Neuron (in vitro differentiated cells): ENCODE measurements around the gene SYTL1.
"Not testable (repeated sequence)": the region's sequence is repeated elsewhere in the genome, so short reads cannot be mapped to it uniquely, and the experiment has no call there.

Experiments used
- H2AFZ ChIP-seq: one replicate; pipeline ENCODE4 v1.6.1; 2013; ENCODE audit warnings: low read depth, mild to moderate bottlenecking, inconsistent platforms, low read length, moderate library complexity
- H3K27me3 ChIP-seq: one replicate; pipeline ENCODE4 v1.6.1; 2013; ENCODE audit warnings: low read length; ENCODE audit not compliant: insufficient read depth
- H3K36me3 ChIP-seq: one replicate; pipeline ENCODE4 v1.6.1; 2013; ENCODE audit warnings: low read length; ENCODE audit not compliant: insufficient read depth
- H3K4me1 ChIP-seq: one replicate; pipeline ENCODE4 v1.6.1; 2013; ENCODE audit warnings: low read length; ENCODE audit not compliant: insufficient read depth
- H3K4me3 ChIP-seq: 2 replicates; pipeline ENCODE4 v1.5.1; 2013; ENCODE audit warnings: mild to moderate bottlenecking, low read length, moderate library complexity
- H3K9me3 ChIP-seq: one replicate; pipeline ENCODE4 v1.6.1; 2013; ENCODE audit warnings: low read length

SYTL1 gene

GRCh38 chr1:27380766-27381733 lies 39.2 kb downstream of the SYTL1 start:
- Histone ChIP-seq H3K9me3 (no peaks in the 10 kb centered on the region), H3K36me3 (no peaks in the 10 kb centered on the region), H3K27me3 (peaks cover 34% of the 10 kb centered on the region), H3K4me3 (no peak overlapping the region), H3K4me1 (no peaks in the 10 kb centered on the region), H2AFZ (no peak overlapping the region)

DNA sequence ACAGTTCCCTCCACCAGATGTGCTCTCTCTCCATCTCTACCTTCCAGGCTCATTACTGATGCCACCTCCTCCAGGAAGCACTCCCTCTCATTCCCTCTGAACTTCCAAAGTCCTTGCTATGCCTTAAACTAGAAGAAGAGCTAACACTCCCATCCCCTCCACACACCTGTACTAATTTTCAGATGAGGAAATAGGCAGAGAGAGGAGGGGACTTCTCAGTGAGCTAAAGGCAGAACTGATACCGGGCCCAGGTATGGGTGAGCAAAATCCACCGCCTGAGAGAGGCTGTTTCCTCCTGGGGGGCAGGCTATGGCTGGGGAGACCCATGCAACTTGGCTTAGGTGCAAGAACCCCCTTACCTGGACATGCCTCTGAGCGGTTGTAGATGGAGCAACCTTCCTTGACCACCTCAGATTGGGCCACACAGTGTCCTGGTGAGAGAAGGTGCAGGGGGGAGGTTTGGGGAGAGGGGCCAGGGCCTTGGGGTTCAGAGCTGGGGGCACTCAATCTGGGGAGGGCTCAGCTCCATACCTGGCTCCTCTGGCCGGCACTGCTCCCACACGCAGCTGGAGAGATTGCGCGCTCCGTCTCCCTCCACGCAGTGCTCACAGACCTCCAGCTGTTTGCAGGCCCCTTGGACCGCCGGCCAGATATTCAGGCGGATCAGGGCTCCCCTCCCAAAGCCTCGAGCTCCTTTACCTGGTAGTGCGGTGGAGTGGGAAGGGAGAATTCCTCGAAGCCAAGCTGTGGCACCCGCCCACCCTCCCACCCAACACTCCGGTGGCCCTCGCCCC lies 40.3 kb downstream of the SYTL1 start:
- H2AFZ ChIP-seq, result no peak overlapping the region
- no peaks in the 10 kb centered on the region for H3K9me3 ChIP-seq
- H3K36me3 ChIP-seq, result no peaks in the 10 kb centered on the region
- no peaks in the 10 kb centered on the region for H3K4me1 ChIP-seq
- H3K4me3 ChIP-seq, result no peak overlapping the region
- H3K27me3 ChIP-seq, result peaks cover 34% of the 10 kb centered on the region

GRCh38 chr1:27383039-27383605 lies 41.3 kb downstream of the SYTL1 start, which contains the start of gene CD164L2:
Gene CD164L2, minus strand, starts transcription at chr1:27383333. Its CDS starts 94 bp downstream, at chr1:27383239.
- Histone ChIP-seq H2AFZ (no peak within 1 kb of the TSS), H3K4me3 (no peak within 1 kb of the TSS), H3K4me1 (no peaks in the 10 kb centered on the region), H3K27me3 (peaks cover 34% of the 10 kb centered on the region), H3K9me3 (no peaks in the 10 kb centered on the region), H3K36me3 (no peaks in the 10 kb centered on the region)

- Histone ChIP-seq H3K36me3 (no peaks in the 10 kb centered on the region), H3K4me1 (no peaks in the 10 kb centered on the region), H3K4me3 (no peak overlapping the region), H2AFZ (no peak overlapping the region), H3K9me3 (no peaks in the 10 kb centered on the region), H3K27me3 (peaks cover 34% of the 10 kb centered on the region)
These were observed 41.8 kb downstream of the SYTL1 start for GRCh38 chr1:27383661-27384060.

- not testable (repeated sequence) for H3K4me3 ChIP-seq, H3K36me3 ChIP-seq, H3K9me3 ChIP-seq, H2AFZ ChIP-seq, H3K4me1 ChIP-seq
- peaks cover 31% of the 10 kb centered on the region for H3K27me3 ChIP-seq
These were observed 43.0 kb downstream of the SYTL1 start for GRCh38 chr1:27384797-27385196.

GRCh38 chr1:27388337-27389005 lies 46.6 kb downstream of the SYTL1 start:
- H3K27me3 ChIP-seq, result peaks cover 14% of the 10 kb centered on the region
- no peaks in the 10 kb centered on the region for H3K36me3 ChIP-seq
- no peak overlapping the region for H2AFZ ChIP-seq
- H3K4me3 ChIP-seq, result no peak overlapping the region
- H3K4me1 ChIP-seq, result peaks cover 6% of the 10 kb centered on the region
- H3K9me3 ChIP-seq, result no peaks in the 10 kb centered on the region

- Histone ChIP-seq H3K4me1 (peaks cover 8% of the 10 kb centered on the region), H3K36me3 (no peaks in the 10 kb centered on the region), H2AFZ (no peak overlapping the region), H3K27me3 (peaks cover 9% of the 10 kb centered on the region), H3K4me3 (peak overlapping the region; percentile 20), H3K9me3 (no peaks in the 10 kb centered on the region)
These were observed 49.8 kb downstream of the SYTL1 start for GRCh38 chr1:27391511-27392095.

- H2AFZ ChIP-seq, result peak within 1 kb of the TSS; percentile 71
- peaks cover 9% of the 10 kb centered on the region for H3K27me3 ChIP-seq
- H3K4me1 ChIP-seq, result peaks cover 8% of the 10 kb centered on the region
These were observed 50.4 kb downstream of the SYTL1 start, which contains the start of gene GPR3 for GRCh38 chr1:27392096-27392777. Gene GPR3, plus strand, starts transcription at chr1:27392622. Its CDS starts 1,177 bp downstream, at chr1:27393799.

GRCh38 chr1:27392778-27393635 lies 51.2 kb downstream of the SYTL1 start:
- H3K9me3 ChIP-seq, result no peaks in the 10 kb centered on the region
- peak overlapping the region; percentile 71 for H2AFZ ChIP-seq
- H3K4me3 ChIP-seq, result peak overlapping the region; percentile 49
- peaks cover 9% of the 10 kb centered on the region for H3K27me3 ChIP-seq
- no peaks in the 10 kb centered on the region for H3K36me3 ChIP-seq
- peaks cover 11% of the 10 kb centered on the region for H3K4me1 ChIP-seq

More at GRCh38 chr1:27392096-27392777, 50.4 kb downstream of the SYTL1 start, which contains the start of gene GPR3:
- H3K4me3 ChIP-seq, result peak within 1 kb of the TSS; percentile 49
- H3K36me3 ChIP-seq, result no peaks in the 10 kb centered on the region
- H3K9me3 ChIP-seq, result no peaks in the 10 kb centered on the region

DNA sequence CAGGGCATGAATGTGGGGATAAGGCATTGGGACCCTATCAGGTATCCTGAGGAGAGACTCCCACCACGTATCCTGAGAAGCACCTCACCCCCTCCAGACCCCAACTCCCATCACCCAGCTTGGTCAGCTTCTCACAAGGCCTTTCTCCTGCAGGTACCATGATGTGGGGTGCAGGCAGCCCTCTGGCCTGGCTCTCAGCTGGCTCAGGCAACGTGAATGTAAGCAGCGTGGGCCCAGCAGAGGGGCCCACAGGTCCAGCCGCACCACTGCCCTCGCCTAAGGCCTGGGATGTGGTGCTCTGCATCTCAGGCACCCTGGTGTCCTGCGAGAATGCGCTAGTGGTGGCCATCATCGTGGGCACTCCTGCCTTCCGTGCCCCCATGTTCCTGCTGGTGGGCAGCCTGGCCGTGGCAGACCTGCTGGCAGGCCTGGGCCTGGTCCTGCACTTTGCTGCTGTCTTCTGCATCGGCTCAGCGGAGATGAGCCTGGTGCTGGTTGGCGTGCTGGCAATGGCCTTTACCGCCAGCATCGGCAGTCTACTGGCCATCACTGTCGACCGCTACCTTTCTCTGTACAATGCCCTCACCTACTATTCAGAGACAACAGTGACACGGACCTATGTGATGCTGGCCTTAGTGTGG lies 51.9 kb downstream of the SYTL1 start:
- no peak overlapping the region for H3K4me3 ChIP-seq
- H3K27me3 ChIP-seq, result peaks cover 9% of the 10 kb centered on the region
- no peak overlapping the region for H2AFZ ChIP-seq
- H3K36me3 ChIP-seq, result no peaks in the 10 kb centered on the region
- H3K9me3 ChIP-seq, result no peaks in the 10 kb centered on the region
- H3K4me1 ChIP-seq, result peaks cover 14% of the 10 kb centered on the region

DNA sequence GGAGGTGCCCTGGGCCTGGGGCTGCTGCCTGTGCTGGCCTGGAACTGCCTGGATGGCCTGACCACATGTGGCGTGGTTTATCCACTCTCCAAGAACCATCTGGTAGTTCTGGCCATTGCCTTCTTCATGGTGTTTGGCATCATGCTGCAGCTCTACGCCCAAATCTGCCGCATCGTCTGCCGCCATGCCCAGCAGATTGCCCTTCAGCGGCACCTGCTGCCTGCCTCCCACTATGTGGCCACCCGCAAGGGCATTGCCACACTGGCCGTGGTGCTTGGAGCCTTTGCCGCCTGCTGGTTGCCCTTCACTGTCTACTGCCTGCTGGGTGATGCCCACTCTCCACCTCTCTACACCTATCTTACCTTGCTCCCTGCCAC lies 52.4 kb downstream of the SYTL1 start:
- peaks cover 19% of the 10 kb centered on the region for H3K4me1 ChIP-seq
- H3K4me3 ChIP-seq, result no peak overlapping the region
- H3K9me3 ChIP-seq, result no peaks in the 10 kb centered on the region
- no peaks in the 10 kb centered on the region for H3K36me3 ChIP-seq
- peaks cover 9% of the 10 kb centered on the region for H3K27me3 ChIP-seq
- H2AFZ ChIP-seq, result no peak overlapping the region
